HEK293 (cell line): ENCODE results near the gene MBP.

Experiments used
- CTCF ChIP-seq: fragments of 450-650 bp; formaldehyde crosslinking; IDR thresholded peaks from 2 replicates; pipeline ENCODE4 v1.5.1; 2016; ENCODE audit warnings: missing biosample characterization, missing genetic modification characterization
- SETDB1 ChIP-seq: IDR thresholded peaks from one replicate; pipeline ENCODE4 v1.6.1; 2017; ENCODE audit warnings: mild to moderate bottlenecking, low read length, moderate library complexity, mixed read lengths; ENCODE audit not compliant: insufficient read length
- YY1 ChIP-seq: fragments of 450-650 bp; formaldehyde crosslinking; IDR thresholded peaks from 2 replicates; pipeline ENCODE4 v1.5.1; 2018; ENCODE audit warnings: missing biosample characterization, missing genetic modification characterization
- ZNF121 ChIP-seq: fragments of 450-650 bp; formaldehyde crosslinking; IDR thresholded peaks from 2 replicates; pipeline ENCODE4 v1.5.1; 2016; ENCODE audit warnings: missing biosample characterization, missing genetic modification characterization
- ZNF214 ChIP-seq: fragments of 450-650 bp; formaldehyde crosslinking; IDR thresholded peaks from 2 replicates; pipeline ENCODE4 v1.5.1; 2017; ENCODE audit warnings: missing biosample characterization, mild to moderate bottlenecking, missing genetic modification characterization, borderline replicate concordance
- ZNF654 ChIP-seq: fragments of 450-650 bp; formaldehyde crosslinking; IDR thresholded peaks from 2 replicates; pipeline ENCODE4 v1.5.1; 2016; ENCODE audit warnings: low read depth, missing biosample characterization, missing genetic modification characterization

GRCh38 chr18:77089723-77090285 lies 42.8 kb downstream of the MBP start:
- TF ChIP-seq CTCF (tag by site-specific recombination) = no peak
- TF ChIP-seq ZNF654 (tag by site-specific recombination) = no peak
- no peak for TF ChIP-seq ZNF121
- no peak for TF ChIP-seq YY1 (tag by site-specific recombination)
- no peak for TF ChIP-seq ZNF214 (tag by site-specific recombination)
- TF ChIP-seq SETDB1 = no peak
